Activated CD4-positive, CD25-positive, alpha-beta regulatory T cell treated with anti-CD3 and anti-CD28 coated beads, Interleukin-2, amount 50 U/mL, for 16 hours (primary cell): ENCODE measurements around the gene RTL1.

ENCODE experiments used
- DNase-seq: peaks from one replicate; pipeline ENCODE4 v3.0.0-alpha.2; 2020; ENCODE audit warnings: low read depth, low spot score

The RTL1 gene

GRCh38 chr14:100898935-100899883 is 4.3 kb downstream of the RTL1 start:
- no peak for DNase-seq

GRCh38 chr14:100898465-100898864 is 5.1 kb downstream of the RTL1 start:
- DNase-seq = no peak

- no peak for DNase-seq
Observed at GRCh38 chr14:100896369-100897060, 7.0 kb downstream of the RTL1 start.

GRCh38 chr14:100895411-100895810 is 8.1 kb downstream of the RTL1 start:
- no peak for DNase-seq

- no peak for DNase-seq
Observed at GRCh38 chr14:100894416-100894815, 9.1 kb downstream of the RTL1 start.

GRCh38 chr14:100893760-100894159 is 9.8 kb downstream of the RTL1 start:
- no peak for DNase-seq

- no peak for DNase-seq
Observed at GRCh38 chr14:100893228-100893601, 10.3 kb downstream of the RTL1 start.

GRCh38 chr14:100892496-100893227 is 10.9 kb downstream of the RTL1 start:
- DNase-seq = no peak

- DNase-seq = no peak
Observed at GRCh38 chr14:100891501-100892445, 11.7 kb downstream of the RTL1 start.

- DNase-seq = no peak
Observed at GRCh38 chr14:100891051-100891450, 12.5 kb downstream of the RTL1 start.

- DNase-seq = no peak
Observed at GRCh38 chr14:100890061-100890850, 13.3 kb downstream of the RTL1 start.

GRCh38 chr14:100889641-100890040 is 13.9 kb downstream of the RTL1 start:
- DNase-seq = no peak

- DNase-seq = no peak
Observed at GRCh38 chr14:100888789-100889315, 14.7 kb downstream of the RTL1 start.

- no peak for DNase-seq
Observed at GRCh38 chr14:100887728-100888335, 15.7 kb downstream of the RTL1 start.

- no peak for DNase-seq
Observed at GRCh38 chr14:100885617-100886016, 17.9 kb downstream of the RTL1 start.

- DNase-seq = no peak
Observed at GRCh38 chr14:100885196-100885595, 18.3 kb downstream of the RTL1 start.

- DNase-seq = no peak
Observed at GRCh38 chr14:100884456-100884855, 19.1 kb downstream of the RTL1 start.

- DNase-seq = no peak
Observed at GRCh38 chr14:100883789-100884101, 19.8 kb downstream of the RTL1 start.

GRCh38 chr14:100882991-100883788 is 20.3 kb downstream of the RTL1 start:
- no peak for DNase-seq
